Adrenal gland (tissue), 5 donors: ENCODE measurements around the gene OSBPL10.

ENCODE experiments used
- CTCF ChIP-seq, 6 experiments: fragments of 450-650 bp in 4 of 6; fragments of 200-600 bp in 2 of 6; sonication (generic) in 1 of 6; IDR thresholded peaks; 1 replicate in 5 of 6; 2 replicates in 1 of 6; pipeline versions ENCODE4 v1.5.1 to v1.8.0; 2016 to 2021; ENCODE audit warnings: antibody characterized with exemption in 6 of 6, mild to moderate bottlenecking in 2 of 6, moderate library complexity in 1 of 6
- POLR2A ChIP-seq, 2 donors: fragments of 450-650 bp; IDR thresholded peaks; one replicate each; pipeline ENCODE4 v1.6.1; 2017; ENCODE audit warnings: antibody characterized with exemption in 2 of 2, mild to moderate bottlenecking in 2 of 2, moderate library complexity in 1 of 2
- donor health status: DM: no; HTN: no; CAD: no.

- TF ChIP-seq CTCF (IDR thresholded peaks at IDR 0.05) (no peak), POLR2A (IDR thresholded peaks at IDR 0.05) (no peak)
Measured at GRCh38 chr3:31636049-31636448, 345.0 kb downstream of the OSBPL10 start.
